Osteocyte (in vitro differentiated cells): Measurements from ENCODE around the gene LIMCH1. TPM values are rescaled to one million over a fixed set of nuclear protein-coding genes. Genes with fewer than 3 reads are reported as not detected.

Experiments used
- DNase-seq: peaks from one replicate; pipeline ENCODE4 v3.0.0; 2021; ENCODE audit warnings: mixed read lengths; ENCODE audit not compliant: unreplicated experiment; ENCODE audit errors: extremely low spot score
- H3K27ac Mint-ChIP-seq: one replicate; pipeline ENCODE4 v1.8.0; 2021; ENCODE audit warnings: mild to moderate bottlenecking, mixed read lengths; ENCODE audit not compliant: unreplicated experiment
- H3K27me3 Mint-ChIP-seq: one replicate; pipeline ENCODE4 v1.8.0; 2021; ENCODE audit warnings: mixed read lengths; ENCODE audit not compliant: unreplicated experiment
- H3K36me3 Mint-ChIP-seq: one replicate; pipeline ENCODE4 v1.8.0; 2021; ENCODE audit warnings: mixed read lengths; ENCODE audit not compliant: unreplicated experiment
- H3K4me1 Mint-ChIP-seq: one replicate; pipeline ENCODE4 v1.8.0; 2021; ENCODE audit warnings: mixed read lengths; ENCODE audit not compliant: unreplicated experiment
- H3K4me3 Mint-ChIP-seq: one replicate; pipeline ENCODE4 v1.8.0; 2021; ENCODE audit warnings: mild to moderate bottlenecking, moderate library complexity, mixed read lengths; ENCODE audit not compliant: unreplicated experiment
- H3K9me3 Mint-ChIP-seq: one replicate; pipeline ENCODE4 v1.8.0; 2021; ENCODE audit warnings: mixed read lengths; ENCODE audit not compliant: unreplicated experiment
- CTCF ChIP-seq: fragments of 200-600 bp; sonication (generic); IDR thresholded peaks from 2 replicates; pipeline ENCODE4 v1.5.0; 2021; ENCODE audit warnings: antibody characterized with exemption, mild to moderate bottlenecking, moderate library complexity
- total RNA-seq: library from RNA; stranded (reverse); gene quantifications from 2 replicates; pipeline ENCODE4 v1.2.1, GENCODE V29; 2021

The LIMCH1 gene
- total RNA-seq, 1 donor from 2014 or later = 0.43 TPM

DNA sequence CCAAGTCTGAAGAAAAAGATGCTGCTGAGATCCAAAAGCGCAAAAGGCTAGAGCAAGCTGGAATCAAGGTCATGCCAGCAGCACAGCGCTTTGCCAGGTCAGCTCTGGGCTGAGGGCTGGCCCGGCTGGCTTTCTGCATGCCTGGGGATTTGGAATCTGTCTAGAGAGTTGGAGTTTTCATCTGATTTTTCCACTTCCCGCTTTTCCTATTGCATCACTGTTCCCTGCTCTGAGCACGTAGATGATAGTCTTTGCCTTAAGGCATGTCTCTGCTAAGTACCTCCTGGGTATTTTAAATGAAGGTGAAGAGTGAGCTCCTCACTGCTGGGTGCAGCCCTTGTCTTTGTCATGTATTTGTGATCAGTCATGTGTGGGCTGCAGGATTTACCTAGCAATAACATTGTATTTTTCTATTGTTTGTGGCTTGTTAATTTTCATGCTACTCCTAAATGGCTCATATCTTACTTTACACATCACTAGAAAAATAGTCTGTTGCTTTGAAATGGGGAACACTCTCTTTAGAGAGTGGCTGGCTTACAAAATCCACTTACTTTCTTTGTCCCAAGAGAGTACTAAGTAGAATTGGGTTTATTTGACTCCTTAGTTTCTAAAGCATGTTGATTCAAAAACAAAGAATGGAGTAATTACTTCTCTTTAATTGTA is 82.8 kb downstream of the LIMCH1 start:
- Mint-ChIP-seq H3K9me3 (no peaks in the 10 kb centered on the region), H3K27ac (no peak overlapping the region), H3K27me3 (peaks cover 53% of the 10 kb centered on the region), H3K4me1 (no peaks in the 10 kb centered on the region), H3K4me3 (no peak overlapping the region), H3K36me3 (no peaks in the 10 kb centered on the region)
- no peak for TF ChIP-seq CTCF
- DNase-seq = no peak

DNA sequence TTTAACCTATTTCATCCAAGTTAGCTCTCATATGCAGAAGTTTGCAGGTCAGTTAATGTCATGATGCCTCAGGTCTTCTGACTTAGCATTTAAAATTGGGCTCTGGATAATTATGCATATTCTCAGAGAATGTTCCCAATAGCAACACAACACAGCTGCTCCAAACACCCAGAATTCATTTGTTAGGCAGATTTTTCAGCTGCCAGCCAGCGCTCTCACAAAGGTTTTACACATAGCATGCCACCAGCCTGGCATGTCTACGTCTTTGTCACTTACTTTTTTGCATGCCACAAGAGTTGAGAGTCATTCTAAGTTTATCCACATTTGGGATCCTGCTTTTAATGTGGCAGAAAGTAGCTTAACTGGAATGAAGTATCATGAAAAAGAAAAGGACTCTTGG is 84.8 kb downstream of the LIMCH1 start:
- H3K27ac Mint-ChIP-seq = no peak overlapping the region
- no peak for TF ChIP-seq CTCF
- no peaks in the 10 kb centered on the region for H3K4me1 Mint-ChIP-seq
- H3K9me3 Mint-ChIP-seq = no peaks in the 10 kb centered on the region
- no peak overlapping the region for H3K4me3 Mint-ChIP-seq
- H3K27me3 Mint-ChIP-seq = peaks cover 50% of the 10 kb centered on the region
- no peak for DNase-seq
- no peaks in the 10 kb centered on the region for H3K36me3 Mint-ChIP-seq

DNA sequence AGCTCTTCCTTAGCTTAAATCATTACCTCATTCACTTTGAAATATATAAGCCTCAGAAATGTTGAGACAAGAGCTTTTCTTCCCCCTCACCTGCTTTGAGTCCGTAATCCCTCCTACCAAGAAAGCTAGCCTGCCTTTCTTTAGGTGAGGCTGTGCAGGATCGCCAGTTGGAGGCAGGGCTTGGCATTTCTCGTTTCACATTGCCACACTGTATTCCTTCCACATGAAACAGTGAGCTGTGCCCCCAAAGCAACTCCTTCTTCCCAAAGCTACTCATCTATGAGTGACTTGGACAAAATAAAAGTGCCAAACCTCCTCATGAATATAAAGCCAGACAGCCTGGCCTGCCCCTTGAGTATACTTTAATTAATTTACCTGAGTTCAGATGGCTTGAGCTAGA is 86.8 kb downstream of the LIMCH1 start:
- Mint-ChIP-seq H3K27me3 (peaks cover 35% of the 10 kb centered on the region), H3K36me3 (no peaks in the 10 kb centered on the region), H3K4me3 (no peak overlapping the region), H3K9me3 (no peaks in the 10 kb centered on the region), H3K4me1 (no peaks in the 10 kb centered on the region), H3K27ac (no peak overlapping the region)
- DNase-seq = no peak
- TF ChIP-seq CTCF = no peak

DNA sequence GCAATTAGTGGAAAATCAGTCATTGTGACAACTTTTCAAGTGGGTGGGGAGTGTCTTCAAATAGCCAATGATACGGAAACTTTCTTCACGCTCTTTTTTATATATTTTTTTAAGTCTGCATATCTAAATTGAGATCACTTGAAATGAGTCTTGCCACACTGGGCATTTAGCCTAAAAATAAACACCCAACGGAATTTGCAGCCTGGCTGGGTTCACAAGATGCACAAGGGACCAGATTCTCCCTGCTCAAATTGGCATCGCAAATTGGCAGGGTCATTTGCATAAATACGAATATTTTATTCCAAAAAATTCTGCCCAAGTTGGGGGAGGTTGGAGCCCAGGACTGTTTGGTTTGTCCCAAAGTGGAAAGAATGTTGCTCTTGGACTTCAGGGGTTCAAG is 87.6 kb downstream of the LIMCH1 start:
- H3K4me3 Mint-ChIP-seq = no peak overlapping the region
- no peak for TF ChIP-seq CTCF
- peaks cover 29% of the 10 kb centered on the region for H3K27me3 Mint-ChIP-seq
- H3K27ac Mint-ChIP-seq = no peak overlapping the region
- no peaks in the 10 kb centered on the region for H3K4me1 Mint-ChIP-seq
- H3K36me3 Mint-ChIP-seq = no peaks in the 10 kb centered on the region
- no peaks in the 10 kb centered on the region for H3K9me3 Mint-ChIP-seq
- DNase-seq = no peak

GRCh38 chr4:41628936-41629335 is 91.0 kb downstream of the LIMCH1 start:
- TF ChIP-seq CTCF = no peak
- Mint-ChIP-seq H3K9me3 (no peaks in the 10 kb centered on the region), H3K36me3 (no peaks in the 10 kb centered on the region), H3K4me1 (no peaks in the 10 kb centered on the region), H3K27me3 (peaks cover 13% of the 10 kb centered on the region), H3K4me3 (no peak overlapping the region), H3K27ac (no peak overlapping the region)
- no peak for DNase-seq
